Measurements from ENCODE around the gene MYLIP.

MYLIP gene

GRCh38 chr6:16108921-16109658, 19.8 kb upstream of the MYLIP start:
- H3K36me3 ChIP-seq (ENCODE audit: control insufficient read depth in 1 of 2, insufficient read depth in 2 of 2, low read length in 2 of 2) = no peaks in the 10 kb centered on the region
- peaks cover 0 to 4% of the 10 kb centered on the region in 2 donors for H3K4me1 ChIP-seq (ENCODE audit: control insufficient read depth in 1 of 2, insufficient read depth in 2 of 2, low read length in 2 of 2)
- H3K27me3 ChIP-seq (ENCODE audit: low read depth, low read length) = no peaks in the 10 kb centered on the region
- H3K27ac ChIP-seq (ENCODE audit: low read length) = no peak overlapping the region
- H3K4me3 ChIP-seq (ENCODE audit: low read depth in 1 of 2, low read length in 2 of 2) = no peak overlapping the region
- no peaks in the 10 kb centered on the region for H3K9me3 ChIP-seq (ENCODE audit: control insufficient read depth in 1 of 2, low read length in 2 of 2)

- Histone ChIP-seq H3K4me1 (ENCODE audit: control insufficient read depth in 1 of 2, insufficient read depth in 2 of 2, low read length in 2 of 2) (peaks cover 0 to 4% of the 10 kb centered on the region in 2 donors), H3K27me3 (ENCODE audit: low read depth, low read length) (no peaks in the 10 kb centered on the region), H3K9me3 (ENCODE audit: control insufficient read depth in 1 of 2, low read length in 2 of 2) (no peaks in the 10 kb centered on the region), H3K27ac (ENCODE audit: low read length) (no peak overlapping the region), H3K36me3 (ENCODE audit: control insufficient read depth in 1 of 2, insufficient read depth in 2 of 2, low read length in 2 of 2) (no peaks in the 10 kb centered on the region), H3K4me3 (ENCODE audit: low read depth in 1 of 2, low read length in 2 of 2) (no peak overlapping the region)
These were observed 19.1 kb upstream of the MYLIP start for GRCh38 chr6:16109659-16110305.

DNA sequence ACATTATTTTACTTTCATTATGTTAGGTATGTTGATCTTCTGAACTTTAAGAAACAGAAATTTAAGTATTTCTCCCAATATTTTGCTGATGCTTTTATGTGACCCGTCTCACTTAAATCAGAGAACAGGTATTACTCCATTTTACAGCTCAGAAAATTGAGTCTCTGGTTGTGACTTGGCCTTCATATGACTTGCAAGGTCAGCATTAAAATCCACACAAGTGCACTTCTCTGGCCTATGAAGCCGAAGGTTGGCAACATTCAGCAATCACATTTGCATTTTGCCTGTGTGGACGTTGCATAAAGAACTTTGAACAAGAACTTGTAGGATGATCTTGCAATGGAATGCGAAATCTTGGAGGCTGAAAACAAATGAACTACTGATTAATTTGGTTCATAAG, 10.1 kb upstream of the MYLIP start:
- no peaks in the 10 kb centered on the region for H3K4me1 ChIP-seq (ENCODE audit: control insufficient read depth in 1 of 2, insufficient read depth in 2 of 2, low read length in 2 of 2)
- H3K27ac ChIP-seq (ENCODE audit: low read length) = no peak overlapping the region
- H3K4me3 ChIP-seq (ENCODE audit: low read depth in 1 of 2, low read length in 2 of 2) = no peak overlapping the region
- no peaks in the 10 kb centered on the region for H3K9me3 ChIP-seq (ENCODE audit: control insufficient read depth in 1 of 2, low read length in 2 of 2)
- H3K27me3 ChIP-seq (ENCODE audit: low read depth, low read length) = no peaks in the 10 kb centered on the region
- no peaks in the 10 kb centered on the region for H3K36me3 ChIP-seq (ENCODE audit: control insufficient read depth in 1 of 2, insufficient read depth in 2 of 2, low read length in 2 of 2)

GRCh38 chr6:16121339-16121738, 7.5 kb upstream of the MYLIP start:
- H3K4me3 ChIP-seq (ENCODE audit: low read depth in 1 of 2, low read length in 2 of 2) = no peak overlapping the region
- no peaks in the 10 kb centered on the region for H3K36me3 ChIP-seq (ENCODE audit: control insufficient read depth in 1 of 2, insufficient read depth in 2 of 2, low read length in 2 of 2)
- no peaks in the 10 kb centered on the region for H3K9me3 ChIP-seq (ENCODE audit: control insufficient read depth in 1 of 2, low read length in 2 of 2)
- H3K27ac ChIP-seq (ENCODE audit: low read length) = no peak overlapping the region
- no peaks in the 10 kb centered on the region for H3K4me1 ChIP-seq (ENCODE audit: control insufficient read depth in 1 of 2, insufficient read depth in 2 of 2, low read length in 2 of 2)
- no peaks in the 10 kb centered on the region for H3K27me3 ChIP-seq (ENCODE audit: low read depth, low read length)

- Histone ChIP-seq H3K9me3 (ENCODE audit: control insufficient read depth in 1 of 2, low read length in 2 of 2) (no peaks in the 10 kb centered on the region), H3K27me3 (ENCODE audit: low read depth, low read length) (no peaks in the 10 kb centered on the region), H3K27ac (ENCODE audit: low read length) (no peak overlapping the region), H3K4me1 (ENCODE audit: control insufficient read depth in 1 of 2, insufficient read depth in 2 of 2, low read length in 2 of 2) (no peaks in the 10 kb centered on the region), H3K4me3 (ENCODE audit: low read depth in 1 of 2, low read length in 2 of 2) (no peak overlapping the region), H3K36me3 (ENCODE audit: control insufficient read depth in 1 of 2, insufficient read depth in 2 of 2, low read length in 2 of 2) (no peaks in the 10 kb centered on the region)
These were observed 6.7 kb upstream of the MYLIP start for GRCh38 chr6:16122197-16122596.

DNA sequence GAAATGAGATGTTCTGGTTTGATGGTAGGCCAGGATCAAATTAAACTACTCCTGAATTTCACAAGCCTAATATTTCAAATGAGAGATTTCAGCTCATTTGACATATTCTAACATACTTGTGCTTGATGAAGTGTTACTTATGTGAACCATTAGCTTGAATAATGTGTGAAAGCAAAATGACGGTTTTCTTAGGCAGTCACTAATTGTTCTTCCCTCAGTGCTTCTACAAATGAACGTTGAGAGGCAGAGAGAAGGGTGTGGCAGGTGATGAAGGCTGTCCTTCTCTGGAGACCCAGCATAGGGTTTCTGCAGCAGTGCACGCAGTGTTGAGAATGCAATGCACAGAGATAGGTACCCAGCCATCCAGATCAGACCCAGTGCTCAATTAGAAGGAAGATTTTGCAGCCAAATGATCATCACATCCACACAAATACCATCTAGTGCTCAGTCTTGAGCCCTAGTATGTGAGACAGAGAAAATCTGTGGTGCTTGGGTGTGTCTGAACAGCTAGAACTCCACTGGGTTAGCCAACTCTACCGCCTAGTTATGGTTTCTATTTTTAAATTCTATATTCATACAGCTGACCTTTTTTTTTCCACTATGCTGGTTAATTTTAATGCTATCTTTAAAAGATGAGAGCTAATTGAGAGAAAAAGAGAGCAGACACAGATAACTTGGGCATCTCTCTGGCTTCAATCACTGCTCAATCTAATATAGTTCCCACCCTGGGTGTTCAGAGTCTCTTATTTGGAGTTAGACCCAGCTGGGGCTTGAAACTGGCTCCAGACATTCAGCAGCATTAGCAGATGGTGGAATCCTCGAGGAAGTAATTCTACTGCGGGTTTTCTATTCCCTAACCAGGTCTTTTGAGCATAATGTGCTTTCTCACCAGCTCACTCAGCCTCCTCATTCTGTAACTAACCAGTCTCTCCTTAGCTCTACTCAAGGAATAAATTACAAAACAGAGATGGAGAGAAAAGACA, 4.4 kb upstream of the MYLIP start:
- H3K9me3 ChIP-seq (ENCODE audit: control insufficient read depth in 1 of 2, low read length in 2 of 2) = no peaks in the 10 kb centered on the region
- no peaks in the 10 kb centered on the region for H3K36me3 ChIP-seq (ENCODE audit: control insufficient read depth in 1 of 2, insufficient read depth in 2 of 2, low read length in 2 of 2)
- H3K27ac ChIP-seq (ENCODE audit: low read length) = no peak overlapping the region
- no peaks in the 10 kb centered on the region for H3K4me1 ChIP-seq (ENCODE audit: control insufficient read depth in 1 of 2, insufficient read depth in 2 of 2, low read length in 2 of 2)
- no peak overlapping the region for H3K4me3 ChIP-seq (ENCODE audit: low read depth in 1 of 2, low read length in 2 of 2)
- no peaks in the 10 kb centered on the region for H3K27me3 ChIP-seq (ENCODE audit: low read depth, low read length)

- no peak overlapping the region for H3K4me3 ChIP-seq (ENCODE audit: low read depth in 1 of 2, low read length in 2 of 2)
- peaks cover 0 to 2% of the 10 kb centered on the region in 2 donors for H3K4me1 ChIP-seq (ENCODE audit: control insufficient read depth in 1 of 2, insufficient read depth in 2 of 2, low read length in 2 of 2)
- no peak overlapping the region for H3K27ac ChIP-seq (ENCODE audit: low read length)
- no peaks in the 10 kb centered on the region for H3K9me3 ChIP-seq (ENCODE audit: control insufficient read depth in 1 of 2, low read length in 2 of 2)
- H3K36me3 ChIP-seq (ENCODE audit: control insufficient read depth in 1 of 2, insufficient read depth in 2 of 2, low read length in 2 of 2) = no peaks in the 10 kb centered on the region
- H3K27me3 ChIP-seq (ENCODE audit: low read depth, low read length) = no peaks in the 10 kb centered on the region
These were observed 2.8 kb upstream of the MYLIP start for GRCh38 chr6:16126056-16126455.

DNA sequence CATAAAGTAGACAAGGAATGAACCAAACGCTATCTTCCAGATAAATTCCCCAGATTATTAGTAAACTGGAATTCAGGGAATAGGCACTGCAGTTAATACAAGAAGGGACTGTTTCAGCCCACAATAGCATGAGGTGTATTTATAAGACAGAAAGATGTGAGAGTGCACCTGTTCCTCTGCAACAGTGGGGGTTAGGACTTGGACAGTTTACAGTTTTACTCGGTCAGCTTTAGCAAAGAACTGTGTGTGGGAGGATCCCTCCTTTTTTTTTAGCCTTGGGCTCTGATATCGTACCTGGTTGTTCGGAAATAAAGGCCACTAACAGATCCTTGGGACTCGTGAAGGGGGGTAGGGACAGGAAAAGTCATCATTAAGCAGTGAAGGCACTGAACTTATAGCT, 2.0 kb upstream of the MYLIP start:
- H3K4me3 ChIP-seq (ENCODE audit: low read depth in 1 of 2, low read length in 2 of 2) = no peak overlapping the region
- no peak overlapping the region for H3K27ac ChIP-seq (ENCODE audit: low read length)
- H3K9me3 ChIP-seq (ENCODE audit: control insufficient read depth in 1 of 2, low read length in 2 of 2) = no peaks in the 10 kb centered on the region
- no peaks in the 10 kb centered on the region for H3K27me3 ChIP-seq (ENCODE audit: low read depth, low read length)
- H3K4me1 ChIP-seq (ENCODE audit: control insufficient read depth in 1 of 2, insufficient read depth in 2 of 2, low read length in 2 of 2) = peaks cover 7 to 10% of the 10 kb centered on the region in 2 donors
- H3K36me3 ChIP-seq (ENCODE audit: control insufficient read depth in 1 of 2, insufficient read depth in 2 of 2, low read length in 2 of 2) = no peaks in the 10 kb centered on the region

GRCh38 chr6:16127471-16127870, 1.4 kb upstream of the MYLIP start:
- no peaks in the 10 kb centered on the region for H3K9me3 ChIP-seq (ENCODE audit: control insufficient read depth in 1 of 2, low read length in 2 of 2)
- no peaks in the 10 kb centered on the region for H3K27me3 ChIP-seq (ENCODE audit: low read depth, low read length)
- H3K4me3 ChIP-seq (ENCODE audit: low read depth in 1 of 2, low read length in 2 of 2) = no peak overlapping the region
- H3K36me3 ChIP-seq (ENCODE audit: control insufficient read depth in 1 of 2, insufficient read depth in 2 of 2, low read length in 2 of 2) = no peaks in the 10 kb centered on the region
- no peak overlapping the region for H3K27ac ChIP-seq (ENCODE audit: low read length)
- H3K4me1 ChIP-seq (ENCODE audit: control insufficient read depth in 1 of 2, insufficient read depth in 2 of 2, low read length in 2 of 2) = peaks cover 13 to 16% of the 10 kb centered on the region in 2 donors

DNA sequence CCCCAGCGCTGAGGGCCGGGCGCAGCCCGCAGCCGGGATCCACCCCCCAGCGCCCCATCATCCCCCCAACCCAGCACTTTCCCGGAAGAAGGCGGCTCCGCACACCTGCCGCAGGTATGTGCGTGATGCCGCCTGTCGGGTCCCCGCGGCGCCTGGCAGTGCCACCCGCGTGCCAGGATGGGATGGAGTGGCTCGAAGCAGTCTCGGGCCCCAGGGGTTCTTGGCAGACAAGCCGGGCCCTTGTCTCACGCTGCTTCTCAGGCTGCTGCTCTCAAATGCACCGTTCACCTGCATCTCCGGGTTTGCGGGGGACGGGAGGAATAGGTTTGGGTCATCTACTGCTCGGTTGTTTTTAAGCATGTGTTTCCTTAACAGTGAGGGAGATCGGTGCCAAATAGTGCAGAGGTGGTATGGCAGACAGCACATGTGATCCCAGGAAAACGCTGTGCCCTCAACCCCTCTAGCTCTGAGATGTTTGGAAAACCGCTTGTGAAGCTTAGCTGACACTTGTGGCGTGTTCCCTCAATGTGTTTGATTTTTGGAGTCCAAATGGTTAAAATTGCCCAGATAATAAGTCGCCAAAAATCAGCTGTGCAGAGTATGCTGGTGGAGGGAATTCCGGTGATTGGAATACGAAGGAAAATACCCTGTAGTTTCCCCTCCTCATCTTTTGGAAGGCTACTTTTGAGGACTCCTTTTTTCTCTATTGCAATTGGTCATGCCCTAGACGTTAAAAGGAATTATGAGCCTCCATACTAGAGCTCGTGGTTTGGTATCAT, 926 bp downstream of the MYLIP start:
- peaks cover 0 to 4% of the 10 kb centered on the region in 2 donors for H3K36me3 ChIP-seq (ENCODE audit: control insufficient read depth in 1 of 2, insufficient read depth in 2 of 2, low read length in 2 of 2)
- no peaks in the 10 kb centered on the region for H3K27me3 ChIP-seq (ENCODE audit: low read depth, low read length)
- H3K4me3 ChIP-seq (ENCODE audit: low read depth in 1 of 2, low read length in 2 of 2) = peak overlapping the region; percentile 96 to 98
- peak overlapping the region; percentile 81 for H3K27ac ChIP-seq (ENCODE audit: low read length)
- no peaks in the 10 kb centered on the region for H3K9me3 ChIP-seq (ENCODE audit: control insufficient read depth in 1 of 2, low read length in 2 of 2)
- peaks cover 29 to 37% of the 10 kb centered on the region in 2 donors for H3K4me1 ChIP-seq (ENCODE audit: control insufficient read depth in 1 of 2, insufficient read depth in 2 of 2, low read length in 2 of 2)

Measured in muscle layer of duodenum (tissue), 2 donors.